Fibroblast of lung (primary cell): ENCODE measurements around the gene ZNF281.

Experiments used
- EZH2 ChIP-seq: IDR thresholded peaks from 2 replicates; pipeline ENCODE4 v1.5.1; 2012; ENCODE audit warnings: low read length, control low read depth, mild to moderate bottlenecking; ENCODE audit errors: missing control alignments
- TF ChIP-seq, protein P1 (sequence below), 2 donors: IDR thresholded peaks in 1 of 2; conservative IDR thresholded peaks in 1 of 2; 1 replicate in 1 of 2; 2 replicates in 1 of 2; pipeline ENCODE4 v1.5.1; 2011 to 2012; ENCODE audit warnings: low read length in 2 of 2, control low read depth in 1 of 2, inconsistent platforms in 1 of 2, low read depth in 1 of 2, mild to moderate bottlenecking in 1 of 2

DNA sequence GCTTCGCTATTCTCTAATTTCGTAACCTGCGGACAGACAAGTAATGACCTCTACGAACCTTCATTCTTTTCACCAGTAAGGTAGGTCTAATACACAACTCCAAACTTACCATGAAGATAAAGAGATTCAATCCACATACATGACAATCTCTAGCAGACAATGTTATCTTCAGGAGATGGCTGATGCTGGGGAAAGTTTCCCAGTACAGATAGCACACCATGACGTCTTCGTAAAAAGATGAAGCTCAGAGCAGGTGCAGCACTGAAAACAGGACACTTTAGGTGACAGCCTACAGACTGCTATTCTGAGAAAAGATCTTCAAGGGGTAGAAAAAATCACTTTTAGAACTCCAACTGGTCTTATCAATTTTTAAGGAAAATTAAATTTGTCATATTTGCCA, 41.3 kb downstream of the ZNF281 start:
- TF ChIP-seq, protein P1, sequence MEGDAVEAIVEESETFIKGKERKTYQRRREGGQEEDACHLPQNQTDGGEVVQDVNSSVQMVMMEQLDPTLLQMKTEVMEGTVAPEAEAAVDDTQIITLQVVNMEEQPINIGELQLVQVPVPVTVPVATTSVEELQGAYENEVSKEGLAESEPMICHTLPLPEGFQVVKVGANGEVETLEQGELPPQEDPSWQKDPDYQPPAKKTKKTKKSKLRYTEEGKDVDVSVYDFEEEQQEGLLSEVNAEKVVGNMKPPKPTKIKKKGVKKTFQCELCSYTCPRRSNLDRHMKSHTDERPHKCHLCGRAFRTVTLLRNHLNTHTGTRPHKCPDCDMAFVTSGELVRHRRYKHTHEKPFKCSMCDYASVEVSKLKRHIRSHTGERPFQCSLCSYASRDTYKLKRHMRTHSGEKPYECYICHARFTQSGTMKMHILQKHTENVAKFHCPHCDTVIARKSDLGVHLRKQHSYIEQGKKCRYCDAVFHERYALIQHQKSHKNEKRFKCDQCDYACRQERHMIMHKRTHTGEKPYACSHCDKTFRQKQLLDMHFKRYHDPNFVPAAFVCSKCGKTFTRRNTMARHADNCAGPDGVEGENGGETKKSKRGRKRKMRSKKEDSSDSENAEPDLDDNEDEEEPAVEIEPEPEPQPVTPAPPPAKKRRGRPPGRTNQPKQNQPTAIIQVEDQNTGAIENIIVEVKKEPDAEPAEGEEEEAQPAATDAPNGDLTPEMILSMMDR (conservative IDR thresholded peaks at IDR 0.05 in 1 of 2, IDR thresholded peaks at IDR 0.05 in 1 of 2; ENCODE audit: low read depth in 1 of 2, low read length in 2 of 2): no peak
- no peak for TF ChIP-seq EZH2
